Endothelial cell of umbilical vein (primary cell): ENCODE measurements around the gene EZH1. TPM values are rescaled to one million over a fixed set of nuclear protein-coding genes. Genes with fewer than 3 reads are reported as not detected.

ENCODE experiments used
- BruUV-seq: library from RNA; stranded (reverse); fragments of 400-500 nt; replicated peaks from 2 replicates; lab custom pipeline; 2021; lab: Mats Ljungman, UMichigan
- CTCF ChIA-PET: fragments of 300-600, 350-600 bp; sonication (Branson Sonifier 250); formaldehyde crosslinking; loops from one replicate; lab custom pipeline; 2021; ENCODE audit warnings: antibody characterized with exemption, inconsistent platforms; lab: Charles Lee
- POLR2A ChIA-PET: fragments of 300-600, 350-600 bp; sonication (Branson Sonifier 250); formaldehyde crosslinking; loops from one replicate; lab custom pipeline; 2021; ENCODE audit warnings: antibody characterized with exemption, inconsistent platforms; lab: Charles Lee
- DNase-seq: peaks from one replicate; pipeline ENCODE4 v3.0.0-alpha.2; 2011; ENCODE audit warnings: low read depth, low spot score
- FAIRE-seq: peaks from 2 replicates; lab custom pipeline; 2011; peaks lifted over from hg19 to GRCh38; lab: Jason Lieb, UNC
- H2AFZ ChIP-seq: 2 replicates; pipeline ENCODE4 v1.6.0; 2012; ENCODE audit warnings: low read depth, low read length, control low read depth, inconsistent platforms
- H3K27ac ChIP-seq: 2 replicates; pipeline ENCODE4 v1.5.1; 2011; ENCODE audit warnings: low read depth, mild to moderate bottlenecking, control low read depth, low read length, moderate library complexity; ENCODE audit not compliant: insufficient read depth
- H3K27me3 ChIP-seq, 2 experiments: 2 replicates each; pipeline versions ENCODE4 v1.6.0 to v1.6.1; 2011; ENCODE audit warnings: low read length in 2 of 2, mixed read lengths in 1 of 2; ENCODE audit not compliant: control insufficient read depth in 2 of 2, insufficient read depth in 2 of 2
- H3K36me3 ChIP-seq, 2 experiments: 2 replicates in 1 of 2; 3 replicates in 1 of 2; pipeline ENCODE4 v1.5.1; 2011; ENCODE audit warnings: low read length in 2 of 2, mild to moderate bottlenecking in 1 of 2, moderate library complexity in 1 of 2; ENCODE audit not compliant: control insufficient read depth in 2 of 2, insufficient read depth in 2 of 2; ENCODE audit errors: extremely low read depth in 1 of 2
- H3K4me1 ChIP-seq: 3 replicates; pipeline ENCODE4 v1.5.1; 2011; ENCODE audit warnings: mild to moderate bottlenecking, low read length; ENCODE audit not compliant: control insufficient read depth, insufficient read depth; ENCODE audit errors: extremely low read depth
- H3K4me2 ChIP-seq: 2 replicates; pipeline ENCODE4 v1.6.1; 2011; ENCODE audit warnings: low read length, control low read depth, mixed read lengths; ENCODE audit not compliant: insufficient read depth
- H3K4me3 ChIP-seq, 3 experiments: fragments of 200-600 bp in 1 of 3; sonication (generic), shearing (Covaris generic) in 1 of 3; replicated peaks in 1 of 3; 2 replicates each; pipeline ENCODE4 v1.5.1; 2011 to 2016; ENCODE audit warnings: control low read depth in 3 of 3, low read length in 3 of 3, mild to moderate bottlenecking in 2 of 3, inconsistent platforms in 1 of 3, low read depth in 1 of 3, moderate library complexity in 1 of 3; ENCODE audit not compliant: insufficient read depth in 1 of 3
- H3K79me2 ChIP-seq: 2 replicates; pipeline ENCODE4 v1.6.0; 2012; ENCODE audit warnings: low read length, inconsistent platforms; ENCODE audit not compliant: control insufficient read depth, insufficient read depth
- H3K9ac ChIP-seq: replicated peaks from 2 replicates; pipeline ENCODE3; 2011; ENCODE audit warnings: low read length, control low read depth; ENCODE audit not compliant: insufficient read depth; ENCODE audit errors: extremely low read depth
- H3K9me1 ChIP-seq: replicated peaks from 3 replicates; pipeline ENCODE4 v1.6.0; 2011; ENCODE audit warnings: mild to moderate bottlenecking, low read length; ENCODE audit not compliant: control insufficient read depth, insufficient read depth; ENCODE audit errors: extremely low read depth
- H3K9me3 ChIP-seq: replicated peaks from 2 replicates; pipeline ENCODE4 v1.5.1; 2012; ENCODE audit warnings: low read length, inconsistent platforms; ENCODE audit not compliant: control insufficient read depth, insufficient read depth
- H4K20me1 ChIP-seq: replicated peaks from 2 replicates; pipeline ENCODE3; 2011; ENCODE audit warnings: mild to moderate bottlenecking, low read length; ENCODE audit not compliant: control insufficient read depth, insufficient read depth; ENCODE audit errors: extremely low read depth
- CTCF ChIP-seq, 2 donors: IDR thresholded peaks; 1 replicate in 1 of 2; 2 replicates in 1 of 2; pipeline ENCODE4 v1.5.1; 2011; ENCODE audit warnings: low read length in 2 of 2, mild to moderate bottlenecking in 2 of 2, moderate library complexity in 2 of 2, control low read depth in 1 of 2, inconsistent platforms in 1 of 2, low read depth in 1 of 2; ENCODE audit not compliant: insufficient read depth in 1 of 2; ENCODE audit errors: extremely low read depth in 1 of 2
- FOS ChIP-seq: IDR thresholded peaks from 2 replicates; pipeline ENCODE4 v1.6.1; 2011; ENCODE audit warnings: mild to moderate bottlenecking, low read length, moderate library complexity, borderline replicate concordance; ENCODE audit not compliant: insufficient read depth
- GATA2 ChIP-seq: IDR thresholded peaks from 2 replicates; pipeline ENCODE4 v1.7.0; 2011; ENCODE audit warnings: low read depth, mild to moderate bottlenecking, moderate library complexity, mixed read lengths, low read length; ENCODE audit not compliant: insufficient read length, insufficient read depth
- MAX ChIP-seq: IDR thresholded peaks from 2 replicates; pipeline ENCODE4 v1.6.1; 2011; ENCODE audit not compliant: insufficient read depth, insufficient read length
- MYC ChIP-seq: IDR thresholded peaks from one replicate; pipeline ENCODE4 v1.6.1; 2011; ENCODE audit warnings: mild to moderate bottlenecking, low read depth, low read length
- POLR2A ChIP-seq: IDR thresholded peaks from 2 replicates; pipeline ENCODE4 v1.6.1; 2012; ENCODE audit warnings: low read depth, mild to moderate bottlenecking, control low read depth, low read length
- dilution Hi-C: fragments of 300-500 bp; cut with MboI; formaldehyde crosslinking; loops from one replicate; pipeline ENCODE4 v1.15.0; 2019; ENCODE audit warnings: low sequenced_read_pairs; ENCODE audit not compliant: extremely low pct_ligation_motif_present
- intact Hi-C: fragments of 100-400 bp; cut with micrococcal nuclease; formaldehyde crosslinking; loops from one replicate; pipeline ENCODE4 v1.10.0; 2022
- polyA plus RNA-seq, 4 experiments: library from polyadenylated mRNA; depleted of rRNA in 3 of 4; stranded (reverse) in 3 of 4; unstranded in 1 of 4; fragments of >200 nt; gene quantifications; 2 replicates each; pipeline versions ENCODE4 v1.2.1 to v1.2.3, GENCODE V29; 2011 to 2012; ENCODE audit warnings: missing spikeins in 1 of 4
- total RNA-seq: library from RNA; stranded (reverse); gene quantifications from 2 replicates; pipeline ENCODE4 v1.2.3, GENCODE V29; 2021

EZH1 gene
- total and polyA plus RNA-seq, 2 donors (not counting 3 experiments of a cell fraction or from before 2014, with no cell fraction given): 31.4 to 33.7 TPM

GRCh38 chr17:42748202-42748907 is 3.5 kb upstream of the EZH1 start:
- TF ChIP-seq POLR2A: no peak
- no peak for TF ChIP-seq MAX
- intact Hi-C loops (no loop called here), dilution Hi-C loops (no loop called here)
- Histone ChIP-seq H3K36me3 (no peaks in the 10 kb centered on the region), H3K4me2 (no peak overlapping the region), H4K20me1 (no peaks in the 10 kb centered on the region), H3K79me2 (peaks cover 2% of the 10 kb centered on the region), H3K9ac (no peak overlapping the region), H3K27me3 (no peaks in the 10 kb centered on the region), H3K27ac (no peak overlapping the region), H3K9me1 (no peaks in the 10 kb centered on the region), H3K9me3 (no peaks in the 10 kb centered on the region), H3K4me3 (no peak overlapping the region), H2AFZ (no peak overlapping the region), H3K4me1 (peaks cover 15% of the 10 kb centered on the region)
- CTCF ChIA-PET: interaction anchor here (1.5 to 5.9 kb wide), 3 partner anchors 12 to 76 kb away, joined by 6 to 55 read pairs (median 6); partner anchors contain the start of genes BECN1 and RAMP2
- DNase-seq (no peak), FAIRE-seq (no peak)
- POLR2A ChIA-PET: no interaction called here
- no TSS peak for BruUV-seq

GRCh38 chr17:42744283-42744805 is 496 bp downstream of the EZH1 start:
- Histone ChIP-seq H3K79me2 (peaks cover 3% of the 10 kb centered on the region), H3K36me3 (no peaks in the 10 kb centered on the region), H3K4me1 (peaks cover 10% of the 10 kb centered on the region), H3K9me1 (no peaks in the 10 kb centered on the region), H3K4me2 (peak overlapping the region; percentile 57), H4K20me1 (no peaks in the 10 kb centered on the region), H3K4me3 (peak overlapping the region; percentile 43 to 72 (median 53)), H2AFZ (peak overlapping the region; percentile 81), H3K9me3 (no peaks in the 10 kb centered on the region), H3K27ac (peak overlapping the region; percentile 65), H3K27me3 (no peaks in the 10 kb centered on the region), H3K9ac (peak overlapping the region; percentile 76)
- dilution Hi-C loops: no loop called here
- POLR2A ChIA-PET: no interaction called here
- intact Hi-C loops: loop anchor here (1.0 to 5.0 kb wide), 3 partner anchors 19 to 78 kb away; partner anchors contain the start of genes BECN1, CNTD1 and COA3
- TF ChIP-seq MYC (no peak), POLR2A (peak; percentile 62), GATA2 (no peak), CTCF (IDR thresholded peaks at IDR 0.05; ENCODE audit: extremely low read depth in 1 of 2, insufficient read depth in 1 of 2, low read depth in 1 of 2, low read length in 2 of 2) (no peak), FOS (no peak), MAX (peak; percentile 28)
- CTCF ChIA-PET: interaction anchor here (1.0 to 4.2 kb wide), 3 partner anchors 19 to 39 kb away, joined by 3 to 30 read pairs (median 3); partner anchors contain the start of gene VPS25
- BruUV-seq: TSS peak; percentile 50
- FAIRE-seq (no peak), DNase-seq (no peak)
